Hepatocyte (in vitro differentiated cells): ENCODE results near the gene PTPN3. TPM values are rescaled to one million over a fixed set of nuclear protein-coding genes. Genes with fewer than 3 reads are reported as not detected.

Experiments used
- DNase-seq: peaks from one replicate; pipeline ENCODE4 v3.0.0-alpha.2; 2016; ENCODE audit warnings: low spot score
- H2AFZ ChIP-seq: fragments of 200-600 bp; sonication (generic); 2 replicates; pipeline ENCODE4 v1.6.0; 2016; ENCODE audit warnings: antibody characterized with exemption, mild to moderate bottlenecking
- H3K27ac ChIP-seq: fragments of 200-600 bp; sonication (generic); 2 replicates; pipeline ENCODE4 v1.5.1; 2016; ENCODE audit warnings: mild to moderate bottlenecking
- H3K27me3 ChIP-seq: fragments of 200-600 bp; sonication (generic); 2 replicates; pipeline ENCODE4 v1.6.1; 2016
- H3K36me3 ChIP-seq: fragments of 200-600 bp; sonication (generic); replicated peaks from 2 replicates; pipeline ENCODE4 v1.5.1; 2016; ENCODE audit warnings: low read depth; ENCODE audit not compliant: insufficient read depth
- H3K4me1 ChIP-seq: fragments of 200-600 bp; sonication (generic); 2 replicates; pipeline ENCODE4 v1.5.1; 2016; ENCODE audit warnings: mild to moderate bottlenecking, moderate library complexity; ENCODE audit not compliant: insufficient read depth
- H3K4me2 ChIP-seq: fragments of 200-600 bp; sonication (generic); 2 replicates; pipeline ENCODE4 v1.6.0; 2016
- H3K4me3 ChIP-seq: fragments of 200-600 bp; sonication (generic); 2 replicates; pipeline ENCODE4 v1.5.1; 2016; ENCODE audit warnings: mild to moderate bottlenecking
- H3K79me2 ChIP-seq: fragments of 200-600 bp; sonication (generic); 2 replicates; pipeline ENCODE4 v1.6.0; 2017; ENCODE audit warnings: mild to moderate bottlenecking
- H3K9me2 ChIP-seq: fragments of 200-600 bp; sonication (generic); replicated peaks from 2 replicates; pipeline ENCODE4 v1.6.0; 2017; ENCODE audit warnings: mild to moderate bottlenecking; ENCODE audit not compliant: insufficient read depth
- H3K9me3 ChIP-seq: fragments of 200-600 bp; sonication (generic); 2 replicates; pipeline ENCODE4 v1.5.1; 2016; ENCODE audit warnings: low read depth, mild to moderate bottlenecking
- H4K20me1 ChIP-seq: fragments of 200-600 bp; sonication (generic); 2 replicates; pipeline ENCODE4 v1.6.0; 2016; ENCODE audit warnings: mild to moderate bottlenecking; ENCODE audit not compliant: insufficient read depth, poor library complexity, severe bottlenecking
- CTCF ChIP-seq: fragments of 200-600 bp; sonication (generic); IDR thresholded peaks from 2 replicates; pipeline ENCODE4 v1.5.1; 2016; ENCODE audit warnings: antibody characterized with exemption, mild to moderate bottlenecking; ENCODE audit not compliant: poor library complexity
- EZH2 ChIP-seq: fragments of 200-600 bp; sonication (generic); IDR thresholded peaks from 2 replicates; pipeline ENCODE4 v1.6.1; 2016; ENCODE audit warnings: antibody characterized with exemption, mild to moderate bottlenecking, borderline replicate concordance
- EZH2phosphoT487 ChIP-seq: fragments of 200-600 bp; sonication (generic); IDR thresholded peaks from one replicate; pipeline ENCODE4 v1.6.1; 2018; ENCODE audit warnings: antibody characterized with exemption, mild to moderate bottlenecking, low read depth, moderate library complexity; ENCODE audit not compliant: unreplicated experiment, severe bottlenecking
- WGBS: methylation state at CpG from one replicate; pipeline ENCODE4 v1.1.6; 2016; ENCODE audit warnings: low lambda C conversion rate; ENCODE audit errors: missing lambda C conversion rate; 5-methylcytosine and 5-hydroxymethylcytosine counted together
- polyA plus RNA-seq: library from polyadenylated mRNA; unstranded; fragments of >200 nt; fragmentation: Nextera tagmentation; extraction: Ambion mirVana; gene quantifications from 2 replicates; pipeline ENCODE4 v1.2.1, GENCODE V29; 2016
- total RNA-seq: library from RNA; depleted of rRNA; stranded (reverse); fragments of >200 nt; gene quantifications from 2 replicates; pipeline ENCODE4 v1.2.3, GENCODE V29; 2014

Gene PTPN3
- total and polyA plus RNA-seq, 2 experiments from 2014 or later = 4.4 to 12.1 TPM

DNA sequence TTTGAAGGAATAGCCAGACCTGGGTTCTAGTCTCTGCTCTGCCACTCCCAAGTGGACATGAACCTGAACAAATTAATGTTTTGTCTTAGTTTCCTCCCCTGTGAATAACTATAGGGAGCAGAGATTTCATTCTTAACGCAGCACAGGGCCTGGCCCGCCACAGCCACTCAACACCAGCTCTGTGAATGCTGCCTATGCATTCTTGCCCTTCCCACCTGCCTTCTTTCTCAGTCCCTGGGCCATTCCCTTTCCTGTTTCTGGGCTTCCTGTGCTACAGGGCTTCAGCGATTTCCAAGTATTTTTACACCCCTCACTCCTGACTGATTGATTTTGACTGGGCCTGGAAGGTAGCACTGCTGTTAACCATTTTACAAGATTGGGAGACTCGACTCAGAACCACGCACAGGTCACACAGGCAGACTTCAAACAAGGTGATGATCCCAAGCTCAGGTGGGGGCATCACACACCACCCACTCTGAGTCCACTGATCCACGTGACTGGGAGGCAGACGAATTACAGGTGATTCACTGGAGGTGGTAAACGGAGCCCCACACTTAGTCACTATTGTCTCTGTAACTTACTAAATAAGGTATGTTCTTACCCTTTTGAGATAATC, 21.4 kb downstream of the PTPN3 start:
- no peak overlapping the region for H3K4me3 ChIP-seq
- H3K9me3 ChIP-seq = no peaks in the 10 kb centered on the region
- TF ChIP-seq EZH2 (no peak), CTCF (no peak), EZH2phosphoT487 (no peak)
- no peaks in the 10 kb centered on the region for H3K27me3 ChIP-seq
- H3K27ac ChIP-seq = peak overlapping the region; percentile 94
- WGBS = 60% methylated on average over 8 of the region's 8 CpGs
- H3K79me2 ChIP-seq = peaks cover 24% of the 10 kb centered on the region
- peak overlapping the region; percentile 10 for H3K4me2 ChIP-seq
- peak; percentile 79 for DNase-seq
- H3K9me2 ChIP-seq = no peaks in the 10 kb centered on the region
- no peaks in the 10 kb centered on the region for H4K20me1 ChIP-seq
- no peak overlapping the region for H2AFZ ChIP-seq
- H3K36me3 ChIP-seq = no peaks in the 10 kb centered on the region
- peaks cover 31% of the 10 kb centered on the region for H3K4me1 ChIP-seq

DNA sequence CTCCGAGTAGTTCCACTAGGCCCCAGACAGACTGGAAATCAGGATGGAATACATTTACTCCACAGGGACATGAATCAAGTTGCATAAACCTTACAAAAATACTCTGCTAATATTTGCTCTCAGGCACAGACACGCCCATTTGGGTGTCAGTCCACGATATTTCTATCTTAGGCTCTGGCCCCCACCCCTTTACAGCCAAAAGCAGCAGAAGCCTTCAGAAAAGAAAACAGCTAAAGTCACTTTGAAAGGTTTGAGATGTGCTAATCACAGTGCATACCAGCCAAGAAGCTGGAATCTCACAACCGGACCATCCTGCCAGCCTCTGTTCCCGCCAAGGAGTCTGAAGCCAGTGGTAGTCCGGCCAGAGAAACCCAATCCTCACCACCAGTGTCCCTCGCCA, 22.6 kb downstream of the PTPN3 start:
- WGBS = 71% methylated on average over 7 of the region's 7 CpGs
- Histone ChIP-seq H4K20me1 (no peaks in the 10 kb centered on the region), H3K79me2 (peaks cover 30% of the 10 kb centered on the region), H3K4me1 (peaks cover 32% of the 10 kb centered on the region), H3K9me2 (no peaks in the 10 kb centered on the region), H3K36me3 (no peaks in the 10 kb centered on the region), H2AFZ (no peak overlapping the region), H3K4me2 (peak overlapping the region; percentile 1), H3K4me3 (no peak overlapping the region), H3K27ac (peak overlapping the region; percentile 94), H3K27me3 (no peaks in the 10 kb centered on the region), H3K9me3 (no peaks in the 10 kb centered on the region)
- DNase-seq = no peak
- no peak for TF ChIP-seq EZH2
- no peak for TF ChIP-seq EZH2phosphoT487
- TF ChIP-seq CTCF = no peak

- Histone ChIP-seq H3K4me3 (no peak overlapping the region), H3K4me1 (peaks cover 38% of the 10 kb centered on the region), H3K27ac (peak overlapping the region; percentile 94), H4K20me1 (no peaks in the 10 kb centered on the region), H3K79me2 (peaks cover 33% of the 10 kb centered on the region), H3K36me3 (no peaks in the 10 kb centered on the region), H3K4me2 (peak overlapping the region; percentile 1), H3K9me3 (no peaks in the 10 kb centered on the region), H3K27me3 (no peaks in the 10 kb centered on the region), H3K9me2 (no peaks in the 10 kb centered on the region), H2AFZ (no peak overlapping the region)
- WGBS = 92% methylated on average over 2 of the region's 2 CpGs
- no peak for DNase-seq
- TF ChIP-seq EZH2phosphoT487 (no peak), EZH2 (no peak), CTCF (no peak)
Measured at GRCh38 chr9:109474944-109475343, 23.2 kb downstream of the PTPN3 start.
